ENCODE results near the gene MYO18A.

DNA sequence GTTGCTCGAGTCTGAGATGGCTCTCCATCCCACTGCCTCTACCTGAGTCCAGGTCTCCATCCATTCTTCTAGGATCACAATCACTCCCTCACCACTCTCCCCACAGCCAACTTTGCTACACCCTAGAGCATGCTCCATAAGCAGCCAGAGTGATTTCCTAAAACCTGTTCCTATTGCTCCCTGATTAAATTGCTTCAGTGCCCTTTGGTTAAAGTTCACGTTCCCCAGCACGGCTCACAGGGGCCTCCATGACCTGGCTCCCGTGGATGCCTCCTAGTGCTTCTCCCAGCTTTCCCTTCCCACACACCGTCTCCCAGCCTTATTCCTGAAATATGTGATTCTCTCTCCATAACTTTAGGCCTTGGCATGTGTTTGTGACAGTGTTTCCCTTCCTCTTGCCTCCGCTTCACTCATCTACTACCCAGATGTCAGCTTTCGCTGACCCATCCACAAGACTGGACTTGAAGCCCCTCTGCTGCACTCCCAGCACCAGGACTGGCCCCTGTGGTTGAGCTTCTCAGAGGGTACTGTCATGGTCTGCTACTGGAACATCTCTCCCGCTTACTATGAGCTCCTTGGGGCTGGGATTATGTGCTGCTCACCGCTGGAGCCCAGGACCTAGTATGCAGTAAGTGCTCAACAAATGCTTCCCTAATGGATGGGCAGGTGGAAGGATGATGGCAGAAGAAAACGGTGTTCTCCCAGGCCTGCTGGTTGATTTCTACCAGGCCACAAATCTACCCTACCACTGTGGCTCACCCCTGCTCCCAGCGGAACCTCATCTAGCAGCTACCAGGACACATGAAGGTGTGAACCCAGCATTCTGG lies 17.9 kb downstream of the MYO18A start:
- TF ChIP-seq, protein P1, sequence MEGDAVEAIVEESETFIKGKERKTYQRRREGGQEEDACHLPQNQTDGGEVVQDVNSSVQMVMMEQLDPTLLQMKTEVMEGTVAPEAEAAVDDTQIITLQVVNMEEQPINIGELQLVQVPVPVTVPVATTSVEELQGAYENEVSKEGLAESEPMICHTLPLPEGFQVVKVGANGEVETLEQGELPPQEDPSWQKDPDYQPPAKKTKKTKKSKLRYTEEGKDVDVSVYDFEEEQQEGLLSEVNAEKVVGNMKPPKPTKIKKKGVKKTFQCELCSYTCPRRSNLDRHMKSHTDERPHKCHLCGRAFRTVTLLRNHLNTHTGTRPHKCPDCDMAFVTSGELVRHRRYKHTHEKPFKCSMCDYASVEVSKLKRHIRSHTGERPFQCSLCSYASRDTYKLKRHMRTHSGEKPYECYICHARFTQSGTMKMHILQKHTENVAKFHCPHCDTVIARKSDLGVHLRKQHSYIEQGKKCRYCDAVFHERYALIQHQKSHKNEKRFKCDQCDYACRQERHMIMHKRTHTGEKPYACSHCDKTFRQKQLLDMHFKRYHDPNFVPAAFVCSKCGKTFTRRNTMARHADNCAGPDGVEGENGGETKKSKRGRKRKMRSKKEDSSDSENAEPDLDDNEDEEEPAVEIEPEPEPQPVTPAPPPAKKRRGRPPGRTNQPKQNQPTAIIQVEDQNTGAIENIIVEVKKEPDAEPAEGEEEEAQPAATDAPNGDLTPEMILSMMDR (conservative IDR thresholded peaks at IDR 0.05) = no peak
- TF ChIP-seq ZFX (IDR thresholded peaks at IDR 0.05) = no peak

Data from C4-2B (cell line).